Skin of body (tissue), 2 donors: ENCODE results near the gene CXCL16. TPM values are rescaled to one million over a fixed set of nuclear protein-coding genes. Genes with fewer than 3 reads are reported as not detected.

Experiments used
- DNase-seq: peaks from one replicate; lab custom pipeline; 2025; lab: John Stamatoyannopoulos, UW
- total RNA-seq: library from RNA; depleted of rRNA; stranded (reverse); fragments of >200 nt; gene quantifications from one replicate; pipeline ENCODE4 v1.2.3, GENCODE V29; 2014

The CXCL16 gene
- total RNA-seq, 1 donor from 2014 or later = 6.5 TPM

- DNase-seq = no peak
These were observed 12.2 kb upstream of the CXCL16 start for GRCh38 chr17:4751932-4752331.

- DNase-seq = no peak
These were observed 10.9 kb upstream of the CXCL16 start for GRCh38 chr17:4750606-4751005.

GRCh38 chr17:4748686-4749085 is 9.0 kb upstream of the CXCL16 start:
- no peak for DNase-seq

- DNase-seq = peak; percentile 45
These were observed 8.1 kb upstream of the CXCL16 start for GRCh38 chr17:4747847-4748246.

- no peak for DNase-seq
These were observed 5.6 kb upstream of the CXCL16 start for GRCh38 chr17:4744999-4745969.

- DNase-seq = no peak
These were observed 4.2 kb upstream of the CXCL16 start for GRCh38 chr17:4743898-4744297.

GRCh38 chr17:4743216-4743615 is 3.5 kb upstream of the CXCL16 start:
- DNase-seq = no peak

GRCh38 chr17:4742629-4743028 is 2.9 kb upstream of the CXCL16 start:
- no peak for DNase-seq

GRCh38 chr17:4742133-4742532 is 2.4 kb upstream of the CXCL16 start:
- DNase-seq = no peak

- no peak for DNase-seq
These were observed 1.8 kb upstream of the CXCL16 start for GRCh38 chr17:4741544-4741943.

- no peak for DNase-seq
These were observed 856 bp upstream of the CXCL16 start for GRCh38 chr17:4740584-4740983.

GRCh38 chr17:4740025-4740351 is 260 bp upstream of the CXCL16 start:
- DNase-seq = no peak

GRCh38 chr17:4738136-4739121 is 1.3 kb downstream of the CXCL16 start:
- no peak for DNase-seq

GRCh38 chr17:4735876-4736651 is 3.7 kb downstream of the CXCL16 start:
- peak; percentile 20 for DNase-seq

- no peak for DNase-seq
These were observed 4.8 kb downstream of the CXCL16 start for GRCh38 chr17:4734857-4735475.

GRCh38 chr17:4733073-4733531 is 6.6 kb downstream of the CXCL16 start:
- no peak for DNase-seq

GRCh38 chr17:4728124-4728523 is 11.6 kb downstream of the CXCL16 start:
- DNase-seq = no peak

GRCh38 chr17:4725646-4726310 is 13.9 kb downstream of the CXCL16 start:
- DNase-seq = no peak

GRCh38 chr17:4724650-4725049 is 15.1 kb downstream of the CXCL16 start:
- DNase-seq = no peak

- DNase-seq = no peak
These were observed 17.0 kb downstream of the CXCL16 start for GRCh38 chr17:4722678-4723240.
